ENCODE measurements around the gene CSRP1. TPM values are rescaled to one million over a fixed set of nuclear protein-coding genes. Genes with fewer than 3 reads are reported as not detected.
"Not testable (repeated sequence)": the region's sequence is repeated elsewhere in the genome, so short reads cannot be mapped to it uniquely, and the experiment has no call there.

CSRP1 gene
- total and polyA plus RNA-seq, 2 of the 13 experiments (the other 11 are each of a cell fraction or from before 2014, with no cell fraction given): 17.7 to 68.9 TPM

GRCh38 chr1:201479201-201479730 is 27.7 kb downstream of the CSRP1 start:
- 67% methylated on average over 4 of the region's 4 CpGs for WGBS (ENCODE audit: low lambda C conversion rate)
- CTCF ChIA-PET (ENCODE audit: low intra/inter-chr PET ratio, low total read pairs): interaction anchor here (4.7 kb wide), 1 partner anchor 34 kb away, joined by 226 read pairs; no protein-coding TSS in a partner anchor
- H3K4me2 ChIP-seq (ENCODE audit: low read depth, low read length): no peak overlapping the region

DNA sequence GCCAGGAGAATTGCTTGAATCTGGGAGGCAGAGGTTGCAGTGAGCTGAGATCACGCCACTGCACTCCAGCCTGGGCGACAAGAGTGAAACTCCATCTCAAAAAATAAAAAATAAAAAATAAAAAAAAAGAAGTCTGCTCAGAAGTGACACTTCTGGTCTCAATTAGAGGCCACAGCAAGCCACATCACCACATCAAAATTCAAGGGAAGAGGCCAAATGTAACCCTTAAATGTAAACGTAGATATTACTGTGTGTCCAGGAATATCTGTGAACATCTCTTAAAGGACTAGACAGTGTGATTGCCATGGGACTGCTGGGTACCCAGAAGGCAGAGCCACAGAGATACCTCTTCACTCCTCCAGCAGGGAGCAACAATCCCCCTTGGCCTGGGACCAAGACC is 28.3 kb downstream of the CSRP1 start:
- H3K4me2 ChIP-seq (ENCODE audit: low read depth, low read length); H3K36me3 ChIP-seq (replicated peaks in 1 of 2; ENCODE audit: control insufficient read depth in 1 of 2, insufficient read depth in 2 of 2, low read length in 2 of 2); H3K9ac ChIP-seq (ENCODE audit: insufficient read depth, low read depth, low read length); DNase-seq (ENCODE audit: low spot score); BruUV-seq (replicated peaks); intact Hi-C loops (cut with micrococcal nuclease; ENCODE audit: unreplicated experiment); ATAC-seq; H3K79me2 ChIP-seq (ENCODE audit: insufficient read depth, low read length); H4K20me1 ChIP-seq (ENCODE audit: insufficient read depth, low read length); H2AFZ ChIP-seq (ENCODE audit: low read length); H3K4me3 ChIP-seq (replicated peaks in 1 of 3; ENCODE audit: insufficient read depth in 1 of 3, low read depth in 2 of 3, low read length in 3 of 3); H3K9me3 ChIP-seq (ENCODE audit: low read length); H3K27ac ChIP-seq (ENCODE audit: extremely low read length, insufficient read depth, low read length); CTCF ChIA-PET (ENCODE audit: low intra/inter-chr PET ratio, low total read pairs); FAIRE-seq: not testable (repeated sequence)
- POLR2A ChIA-PET: interaction anchor here (4.5 kb wide), 1 partner anchor 10 kb away, joined by 37 read pairs; the partner anchor contains the start of gene PHLDA3
- H3K4me1 ChIP-seq (ENCODE audit: insufficient read depth, low read length): peaks cover 29% of the 10 kb centered on the region
- 38% methylated on average over 3 of the region's 3 CpGs for WGBS (ENCODE audit: low lambda C conversion rate)
- peaks cover 4 to 46% of the 10 kb centered on the region in 2 experiments; a peak in 3 of 5 replicates for H3K27me3 ChIP-seq (ENCODE audit: control insufficient read depth in 1 of 2, insufficient read depth in 2 of 2, low read length in 2 of 2)
- in situ Hi-C loops (cut with HindIII; ENCODE audit: extremely low pct_ligation_motif_present, low pct_unique_long_range_greater_than_20kb): loop anchor here (5.0 kb wide), 1 partner anchor 34 kb away; no protein-coding TSS in a partner anchor

More at GRCh38 chr1:201479201-201479730, 27.7 kb downstream of the CSRP1 start:
- intact Hi-C loops (cut with micrococcal nuclease; ENCODE audit: unreplicated experiment): no loop called here
- Histone ChIP-seq H3K27ac (ENCODE audit: extremely low read length, insufficient read depth, low read length) (no peak overlapping the region), H3K9me3 (ENCODE audit: low read length) (no peaks in the 10 kb centered on the region), H3K4me1 (ENCODE audit: insufficient read depth, low read length) (peaks cover 29% of the 10 kb centered on the region), H3K9ac (ENCODE audit: insufficient read depth, low read depth, low read length) (no peak overlapping the region), H3K79me2 (ENCODE audit: insufficient read depth, low read length) (no peaks in the 10 kb centered on the region), H4K20me1 (ENCODE audit: insufficient read depth, low read length) (no peaks in the 10 kb centered on the region), H3K4me3 (replicated peaks in 1 of 3; ENCODE audit: insufficient read depth in 1 of 3, low read depth in 2 of 3, low read length in 3 of 3) (no peak overlapping the region), H2AFZ (ENCODE audit: low read length) (no peak overlapping the region), H3K27me3 (ENCODE audit: control insufficient read depth in 1 of 2, insufficient read depth in 2 of 2, low read length in 2 of 2) (peaks cover 4 to 46% of the 10 kb centered on the region in 2 experiments; a peak in 3 of 5 replicates), H3K36me3 (replicated peaks in 1 of 2; ENCODE audit: control insufficient read depth in 1 of 2, insufficient read depth in 2 of 2, low read length in 2 of 2) (peaks cover 0 to 1% of the 10 kb centered on the region in 2 experiments; a peak in 1 of 5 replicates)
- no peak for ATAC-seq
- in situ Hi-C loops (cut with HindIII; ENCODE audit: extremely low pct_ligation_motif_present, low pct_unique_long_range_greater_than_20kb): loop anchor here (5.0 kb wide), 1 partner anchor 33 kb away; no protein-coding TSS in a partner anchor
- BruUV-seq (replicated peaks): no TSS peak
- no peak for FAIRE-seq
- POLR2A ChIA-PET: interaction anchor here (1.8 to 4.5 kb wide), 2 partner anchors 10 to 15 kb away, joined by 7 to 37 read pairs; partner anchors contain the start of gene PHLDA3
- no peak for DNase-seq (ENCODE audit: low spot score)
- TF ChIP-seq RARG (CRISPR knock-in tag; IDR thresholded peaks at IDR 0.05; ENCODE audit: low read depth) (no peak), AKAP8 (CRISPR knock-in tag; IDR thresholded peaks at IDR 0.05) (no peak), MXD1 (CRISPR knock-in tag; IDR thresholded peaks at IDR 0.05) (no peak), ZNF615 (CRISPR knock-in tag; IDR thresholded peaks at IDR 0.05; ENCODE audit: borderline replicate concordance) (no peak), CBX2 (IDR thresholded peaks at IDR 0.05; ENCODE audit: low read depth, low read length) (no peak), CBX2 (CRISPR knock-in tag; IDR thresholded peaks at IDR 0.05; ENCODE audit: low read depth) (no peak), MAFK (conservative IDR thresholded peaks at IDR 0.05 in 1 of 2, IDR thresholded peaks at IDR 0.05 in 1 of 2; ENCODE audit: low read length in 2 of 2) (no peak), HNRNPLL (IDR thresholded peaks at IDR 0.05; ENCODE audit: low read depth, low read length, poor library complexity, severe bottlenecking) (no peak), ZNF274 (CRISPR knock-in tag; IDR thresholded peaks at IDR 0.05) (no peak), ZNF737 (CRISPR knock-in tag; IDR thresholded peaks at IDR 0.05; ENCODE audit: borderline replicate concordance) (no peak), ZSCAN29 (CRISPR knock-in tag; conservative IDR thresholded peaks at IDR 0.05) (no peak), ZNF484 (CRISPR knock-in tag; IDR thresholded peaks at IDR 0.05; ENCODE audit: borderline replicate concordance, low read depth) (no peak), SMARCC2 (IDR thresholded peaks at IDR 0.05) (no peak)
- TF ChIP-seq, protein P1, sequence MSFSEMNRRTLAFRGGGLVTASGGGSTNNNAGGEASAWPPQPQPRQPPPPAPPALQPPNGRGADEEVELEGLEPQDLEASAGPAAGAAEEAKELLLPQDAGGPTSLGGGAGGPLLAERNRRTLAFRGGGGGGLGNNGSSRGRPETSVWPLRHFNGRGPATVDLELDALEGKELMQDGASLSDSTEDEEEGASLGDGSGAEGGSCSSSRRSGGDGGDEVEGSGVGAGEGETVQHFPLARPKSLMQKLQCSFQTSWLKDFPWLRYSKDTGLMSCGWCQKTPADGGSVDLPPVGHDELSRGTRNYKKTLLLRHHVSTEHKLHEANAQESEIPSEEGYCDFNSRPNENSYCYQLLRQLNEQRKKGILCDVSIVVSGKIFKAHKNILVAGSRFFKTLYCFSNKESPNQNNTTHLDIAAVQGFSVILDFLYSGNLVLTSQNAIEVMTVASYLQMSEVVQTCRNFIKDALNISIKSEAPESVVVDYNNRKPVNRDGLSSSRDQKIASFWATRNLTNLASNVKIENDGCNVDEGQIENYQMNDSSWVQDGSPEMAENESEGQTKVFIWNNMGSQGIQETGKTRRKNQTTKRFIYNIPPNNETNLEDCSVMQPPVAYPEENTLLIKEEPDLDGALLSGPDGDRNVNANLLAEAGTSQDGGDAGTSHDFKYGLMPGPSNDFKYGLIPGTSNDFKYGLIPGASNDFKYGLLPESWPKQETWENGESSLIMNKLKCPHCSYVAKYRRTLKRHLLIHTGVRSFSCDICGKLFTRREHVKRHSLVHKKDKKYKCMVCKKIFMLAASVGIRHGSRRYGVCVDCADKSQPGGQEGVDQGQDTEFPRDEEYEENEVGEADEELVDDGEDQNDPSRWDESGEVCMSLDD (CRISPR knock-in tag; IDR thresholded peaks at IDR 0.05; ENCODE audit: borderline replicate concordance): no peak
